Measurements from ENCODE around the gene DIPK1B. TPM values are rescaled to one million over a fixed set of nuclear protein-coding genes. Genes with fewer than 3 reads are reported as not detected.
A peak's percentile ranks its signal among the peaks of the same experiment; 100 is the strongest.
"Not testable (repeated sequence)": the region's sequence is repeated elsewhere in the genome, so short reads cannot be mapped to it uniquely, and the experiment has no call there.

Gene DIPK1B
- total RNA-seq, 2 experiments from 2014 or later, result 0.21 to 0.25 TPM

DNA sequence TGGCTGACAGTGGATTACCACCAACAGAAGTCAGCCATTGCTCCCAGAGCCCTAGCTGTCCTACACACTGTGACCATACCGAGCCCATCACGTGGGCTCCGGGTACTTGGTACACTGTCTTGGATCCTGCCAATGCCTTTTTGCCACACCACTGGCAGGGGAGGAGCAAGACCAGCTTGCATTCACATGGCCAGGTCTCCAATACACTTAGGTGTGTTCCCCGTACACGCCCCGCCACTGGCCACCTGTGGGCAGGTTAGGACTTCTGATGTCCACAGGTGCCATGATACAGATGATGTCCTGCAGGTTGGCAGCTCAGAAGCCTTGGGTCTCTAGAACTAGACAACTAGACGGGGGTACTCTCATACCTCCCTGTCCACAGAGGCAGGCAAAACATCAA is 5.4 kb upstream of the DIPK1B start:
- ATAC-seq (no peak), DNase-seq (no peak)
- Mint-ChIP-seq H3K27me3 (peaks cover 22% of the 10 kb centered on the region), H3K9me3 (ENCODE audit: low read depth) (no peaks in the 10 kb centered on the region), H3K4me3 (no peak overlapping the region), H3K4me1 (peaks cover 5% of the 10 kb centered on the region), H3K27ac (no peak overlapping the region), H3K36me3 (ENCODE audit: low read depth) (no peaks in the 10 kb centered on the region)
- intact Hi-C loops (cut with DNase I, micrococcal nuclease), result no loop called here
- ChIA-PET POLR2A (interaction anchor here (0.6 kb wide), 1 partner anchor 71 kb away, joined by 3 read pairs; no protein-coding TSS in a partner anchor), CTCF (interaction anchor here (0.7 kb wide), 1 partner anchor 26 kb away, joined by 4 read pairs; no protein-coding TSS in a partner anchor)

DNA sequence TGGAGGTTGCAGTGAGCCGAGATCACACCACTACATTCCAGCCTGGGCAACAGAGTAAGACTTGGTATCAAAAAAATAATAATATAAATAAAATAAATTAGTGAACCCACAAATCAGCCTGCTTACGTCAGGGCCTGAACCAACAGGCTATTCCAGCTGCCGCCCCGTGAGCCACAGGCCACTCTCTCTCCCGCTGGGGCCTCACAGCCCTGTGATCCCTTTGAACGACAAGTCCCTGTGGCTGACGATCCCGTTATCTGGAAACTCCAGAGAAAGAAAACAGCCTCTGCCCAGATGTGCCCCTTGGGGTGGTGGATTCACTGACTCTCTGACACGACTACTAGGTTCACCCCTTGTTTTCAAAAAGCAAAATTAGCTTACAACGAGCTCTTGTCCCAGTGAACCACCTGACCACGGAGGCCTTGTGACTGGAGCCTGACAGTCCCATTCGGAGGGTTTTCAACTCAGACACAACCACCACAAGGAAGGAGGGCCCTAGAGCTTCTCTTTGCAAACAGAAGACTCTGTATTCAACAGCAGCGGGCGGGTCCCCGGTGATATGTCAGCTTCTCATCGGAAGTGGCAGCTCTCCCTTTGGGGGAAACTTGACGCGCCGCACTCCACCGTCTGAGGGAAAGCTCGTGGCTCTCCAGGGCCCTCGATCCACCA is 4.4 kb upstream of the DIPK1B start:
- POLR2A ChIA-PET, result interaction anchor here (0.6 kb wide), 1 partner anchor 70 kb away, joined by 3 read pairs; no protein-coding TSS in a partner anchor
- no peaks in the 10 kb centered on the region for H3K36me3 Mint-ChIP-seq (ENCODE audit: low read depth)
- intact Hi-C loops (cut with DNase I, micrococcal nuclease), result no loop called here
- peaks cover 2% of the 10 kb centered on the region for H3K4me1 Mint-ChIP-seq
- no peaks in the 10 kb centered on the region for H3K9me3 Mint-ChIP-seq (ENCODE audit: low read depth)
- CTCF ChIA-PET, result interaction anchor here (1.0 kb wide), 1 partner anchor 22 kb away, joined by 3 read pairs; no protein-coding TSS in a partner anchor
- no peak for DNase-seq
- no peak for ATAC-seq
- peaks cover 20% of the 10 kb centered on the region for H3K27me3 Mint-ChIP-seq
- H3K4me3 Mint-ChIP-seq, result no peak overlapping the region
- H3K27ac Mint-ChIP-seq, result no peak overlapping the region

DNA sequence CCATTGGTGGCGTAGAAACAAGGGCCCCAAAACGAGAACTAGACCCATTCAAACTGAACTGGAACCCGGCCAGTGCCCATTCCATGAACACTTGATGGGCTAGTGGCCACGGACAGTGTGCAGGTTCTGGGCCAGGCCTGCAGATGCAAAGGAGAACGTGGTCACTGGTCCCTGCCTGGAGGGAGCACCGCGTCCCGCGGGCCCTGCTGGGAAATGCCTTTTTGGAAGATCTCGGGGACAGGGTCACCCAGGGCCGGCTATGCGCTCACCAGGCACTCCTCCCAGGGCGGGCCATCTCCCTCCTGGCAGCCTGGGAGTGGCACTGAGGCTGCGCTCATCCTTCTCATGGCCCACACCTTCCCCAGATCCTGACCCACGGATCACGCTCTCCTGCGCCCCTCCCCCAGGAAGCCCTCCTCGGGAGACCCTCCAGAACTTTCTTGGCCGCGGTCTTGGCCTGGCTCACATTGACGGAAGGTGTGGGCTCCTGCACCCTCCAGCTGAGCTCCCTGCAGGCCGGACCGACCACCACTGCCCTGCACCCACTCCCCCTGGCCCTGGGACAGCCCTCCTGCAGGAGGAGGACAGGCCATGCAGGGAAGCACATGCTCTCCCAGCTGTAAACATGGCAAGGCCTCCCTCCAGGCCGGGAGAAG is 2.8 kb upstream of the DIPK1B start:
- H3K27me3 Mint-ChIP-seq, result peaks cover 30% of the 10 kb centered on the region
- intact Hi-C loops (cut with DNase I, micrococcal nuclease), result no loop called here
- H3K4me1 Mint-ChIP-seq, result peaks cover 2% of the 10 kb centered on the region
- DNase-seq (no peak), ATAC-seq (no peak)
- POLR2A ChIA-PET, result no interaction called here
- H3K9me3 Mint-ChIP-seq (ENCODE audit: low read depth), result no peaks in the 10 kb centered on the region
- CTCF ChIA-PET, result interaction anchor here (0.6 kb wide), 1 partner anchor 319 kb away, joined by 3 read pairs; no protein-coding TSS in a partner anchor
- no peak overlapping the region for H3K27ac Mint-ChIP-seq
- H3K36me3 Mint-ChIP-seq (ENCODE audit: low read depth), result no peaks in the 10 kb centered on the region
- H3K4me3 Mint-ChIP-seq, result no peak overlapping the region

GRCh38 chr9:136710543-136710942 is 1.8 kb upstream of the DIPK1B start:
- Mint-ChIP-seq H3K4me1 (peaks cover 2% of the 10 kb centered on the region), H3K9me3 (ENCODE audit: low read depth) (no peaks in the 10 kb centered on the region), H3K27ac (no peak overlapping the region), H3K27me3 (peaks cover 28% of the 10 kb centered on the region), H3K36me3 (ENCODE audit: low read depth) (no peaks in the 10 kb centered on the region), H3K4me3 (no peak overlapping the region)
- ChIA-PET POLR2A (no interaction called here), CTCF (no interaction called here)
- intact Hi-C loops (cut with DNase I, micrococcal nuclease), result no loop called here
- DNase-seq, result no peak
- ATAC-seq, result no peak

DNA sequence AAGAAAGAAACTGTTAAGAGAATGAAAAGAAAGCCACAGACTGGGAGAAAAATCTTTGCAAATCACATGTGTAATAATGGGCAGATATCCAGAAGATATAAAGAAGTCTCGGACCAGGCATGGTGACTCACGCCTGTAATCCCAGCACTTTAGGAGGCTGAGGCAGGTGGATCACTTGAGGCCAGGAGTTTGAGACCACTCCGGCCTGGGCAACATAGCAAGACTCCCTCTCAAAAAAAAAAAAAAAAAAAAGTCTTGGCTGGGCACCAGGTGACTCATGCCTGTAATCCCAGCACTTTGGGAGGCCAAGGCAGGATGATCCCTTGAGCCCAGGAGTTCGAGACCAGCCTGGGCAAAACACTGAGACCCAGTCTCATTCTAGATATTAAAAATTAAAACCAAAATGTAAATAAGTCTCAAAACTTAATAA is 1.1 kb upstream of the DIPK1B start:
- POLR2A ChIA-PET; H3K4me1 Mint-ChIP-seq; DNase-seq; CTCF ChIA-PET; H3K36me3 Mint-ChIP-seq (ENCODE audit: low read depth); H3K9me3 Mint-ChIP-seq (ENCODE audit: low read depth); H3K27ac Mint-ChIP-seq; ATAC-seq; intact Hi-C loops (cut with DNase I, micrococcal nuclease): not testable (repeated sequence)
- Mint-ChIP-seq H3K27me3 (peaks cover 27% of the 10 kb centered on the region), H3K4me3 (peak overlapping the region; percentile 14)

DNA sequence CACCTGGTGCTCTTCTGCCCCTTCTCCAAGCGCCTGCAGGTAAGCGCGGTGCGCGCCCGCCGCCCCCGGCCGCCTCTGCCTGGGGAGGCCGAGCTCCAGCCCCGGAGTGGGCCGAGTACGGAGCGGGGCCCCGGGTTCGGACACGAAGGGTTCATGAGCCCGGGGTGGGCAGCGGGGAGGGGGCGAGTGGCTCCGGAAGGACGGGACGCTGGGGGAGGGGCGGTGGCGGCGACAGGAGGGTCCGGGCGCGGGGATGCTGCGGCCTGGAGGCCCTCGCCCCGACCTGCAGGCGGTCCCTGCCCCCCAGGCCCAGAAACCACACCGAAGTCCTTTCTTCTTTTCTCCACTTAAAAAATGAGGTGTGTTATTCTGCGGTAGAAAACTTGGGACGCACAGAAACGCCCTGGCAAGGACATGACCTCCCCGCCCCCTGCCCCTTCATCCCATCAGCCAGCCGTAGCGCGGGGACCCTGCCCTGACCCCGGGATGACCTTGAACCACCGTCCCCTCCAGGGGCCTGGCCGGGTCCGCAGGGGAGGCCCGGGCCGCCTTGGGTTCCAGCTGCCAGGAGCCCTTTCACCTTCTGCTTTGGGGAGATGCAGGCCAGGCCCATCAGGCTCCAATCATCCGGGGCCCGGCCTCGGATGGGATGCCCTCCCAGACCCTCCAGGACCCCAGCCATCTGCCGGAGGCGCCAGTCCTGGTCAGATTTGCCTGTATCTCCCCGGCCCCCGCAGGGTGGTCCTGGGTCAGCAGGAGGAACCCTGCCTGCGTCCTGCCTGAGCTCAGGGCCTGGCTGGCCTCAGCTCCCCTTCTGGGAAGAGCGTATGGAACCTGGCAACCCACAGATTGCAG is 545 bp downstream of the DIPK1B start:
- ChIA-PET CTCF (no interaction called here), POLR2A (interaction anchor here (1.1 kb wide), 1 partner anchor 15 kb away, joined by 3 read pairs; no protein-coding TSS in a partner anchor)
- DNase-seq, result no peak
- no peak overlapping the region for H3K27ac Mint-ChIP-seq
- peaks cover 27% of the 10 kb centered on the region for H3K27me3 Mint-ChIP-seq
- H3K4me3 Mint-ChIP-seq, result no peak overlapping the region
- peaks cover 2% of the 10 kb centered on the region for H3K4me1 Mint-ChIP-seq
- intact Hi-C loops (cut with DNase I, micrococcal nuclease), result no loop called here
- no peak for ATAC-seq
- H3K9me3 Mint-ChIP-seq (ENCODE audit: low read depth), result no peaks in the 10 kb centered on the region
- H3K36me3 Mint-ChIP-seq (ENCODE audit: low read depth), result no peaks in the 10 kb centered on the region

DNA sequence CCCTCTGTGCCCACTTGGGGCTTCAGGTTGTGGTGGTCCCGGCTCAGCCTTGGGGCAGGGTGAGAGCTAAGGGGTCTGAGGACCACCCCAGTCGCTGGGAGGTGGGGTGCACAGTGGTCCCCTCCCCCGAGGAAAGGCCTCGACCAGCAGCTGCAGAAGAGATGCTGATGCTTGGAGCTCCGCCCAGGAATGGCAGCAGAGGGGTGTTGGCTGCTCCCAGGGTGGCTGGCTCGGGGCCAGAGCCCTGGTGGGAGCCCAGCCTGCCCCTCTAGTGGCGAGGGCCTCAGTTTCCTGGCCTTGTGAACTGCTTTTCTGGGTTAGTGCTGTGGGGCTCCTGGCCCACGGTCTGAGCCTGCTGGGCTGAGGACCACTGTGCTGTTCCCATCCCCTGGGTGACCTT is 1.2 kb downstream of the DIPK1B start:
- peaks cover 27% of the 10 kb centered on the region for H3K27me3 Mint-ChIP-seq
- no peak for DNase-seq
- no peak for ATAC-seq
- ChIA-PET POLR2A (interaction anchor here (0.9 to 1.1 kb wide), 2 partner anchors 13 to 15 kb away, joined by 3 read pairs; no protein-coding TSS in a partner anchor), CTCF (interaction anchor here (0.7 kb wide), 1 partner anchor 322 kb away, joined by 3 read pairs; no protein-coding TSS in a partner anchor)
- no peak overlapping the region for H3K4me3 Mint-ChIP-seq
- no peak overlapping the region for H3K27ac Mint-ChIP-seq
- peaks cover 2% of the 10 kb centered on the region for H3K4me1 Mint-ChIP-seq
- no peaks in the 10 kb centered on the region for H3K9me3 Mint-ChIP-seq (ENCODE audit: low read depth)
- intact Hi-C loops (cut with DNase I, micrococcal nuclease), result no loop called here
- H3K36me3 Mint-ChIP-seq (ENCODE audit: low read depth), result no peaks in the 10 kb centered on the region

- intact Hi-C loops (cut with DNase I, micrococcal nuclease), result no loop called here
- ChIA-PET CTCF (interaction anchor here (0.7 kb wide), 1 partner anchor 321 kb away, joined by 3 read pairs; no protein-coding TSS in a partner anchor), POLR2A (interaction anchor here (0.9 kb wide), 1 partner anchor 12 kb away, joined by 3 read pairs; no protein-coding TSS in a partner anchor)
- H3K4me3 Mint-ChIP-seq, result no peak overlapping the region
- H3K4me1 Mint-ChIP-seq, result peaks cover 2% of the 10 kb centered on the region
- no peak overlapping the region for H3K27ac Mint-ChIP-seq
- ATAC-seq (no peak), DNase-seq (no peak)
- H3K27me3 Mint-ChIP-seq, result peaks cover 25% of the 10 kb centered on the region
- no peaks in the 10 kb centered on the region for H3K9me3 Mint-ChIP-seq (ENCODE audit: low read depth)
- no peaks in the 10 kb centered on the region for H3K36me3 Mint-ChIP-seq (ENCODE audit: low read depth)
These were observed 1.9 kb downstream of the DIPK1B start for GRCh38 chr9:136714096-136714892.

DNA sequence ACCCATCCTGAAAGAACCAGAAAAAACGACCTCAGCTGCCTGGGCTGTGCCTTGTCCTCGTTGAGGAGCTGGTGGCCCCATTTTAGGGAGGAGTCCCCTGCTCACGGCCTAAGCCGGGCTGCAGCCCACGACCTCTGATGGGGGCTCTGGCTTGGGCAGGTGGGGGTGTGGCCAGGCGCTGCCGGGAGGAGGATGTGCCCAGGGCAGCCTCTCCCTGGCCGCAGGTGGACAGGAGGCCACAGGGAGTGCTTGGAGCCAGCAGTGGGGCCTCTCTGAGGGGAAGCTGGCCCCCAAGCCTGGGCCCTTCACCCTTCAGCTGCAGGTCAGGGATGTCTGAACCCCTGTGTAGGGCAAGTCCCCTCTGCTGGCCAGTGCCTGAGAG is 2.5 kb downstream of the DIPK1B start:
- Mint-ChIP-seq H3K9me3 (ENCODE audit: low read depth) (no peaks in the 10 kb centered on the region), H3K4me3 (no peak overlapping the region), H3K27ac (no peak overlapping the region), H3K4me1 (peaks cover 2% of the 10 kb centered on the region), H3K27me3 (peaks cover 25% of the 10 kb centered on the region), H3K36me3 (ENCODE audit: low read depth) (no peaks in the 10 kb centered on the region)
- DNase-seq, result no peak
- no peak for ATAC-seq
- ChIA-PET POLR2A (interaction anchor here (1.4 kb wide), 1 partner anchor 12 kb away, joined by 3 read pairs; no protein-coding TSS in a partner anchor), CTCF (no interaction called here)
- intact Hi-C loops (cut with DNase I, micrococcal nuclease), result no loop called here

DNA sequence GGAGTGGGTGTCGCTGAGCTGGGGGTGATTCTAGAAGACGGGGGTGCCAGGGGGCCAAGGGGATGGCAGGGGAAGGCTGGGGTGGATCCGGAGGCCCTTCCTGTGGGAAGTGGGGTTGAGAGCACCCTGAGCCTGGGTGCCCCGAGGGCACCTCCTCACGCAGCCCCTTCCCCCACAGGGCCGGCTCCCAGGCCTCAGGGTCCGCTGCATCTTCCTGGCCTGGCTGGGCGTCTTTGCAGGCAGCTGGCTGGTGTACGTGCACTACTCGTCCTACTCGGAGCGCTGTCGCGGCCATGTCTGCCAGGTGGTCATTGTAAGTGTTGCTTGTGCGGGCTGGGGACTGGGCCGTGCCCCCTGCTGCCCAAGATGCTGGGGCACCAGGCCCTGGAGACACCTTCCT is 5.0 kb downstream of the DIPK1B start:
- H3K4me1 Mint-ChIP-seq, result no peaks in the 10 kb centered on the region
- peaks cover 3% of the 10 kb centered on the region for H3K36me3 Mint-ChIP-seq (ENCODE audit: low read depth)
- POLR2A ChIA-PET, result no interaction called here

More for the DNA sequence above, 5.0 kb downstream of the DIPK1B start:
- intact Hi-C loops (cut with DNase I, micrococcal nuclease), result no loop called here
- no peak overlapping the region for H3K4me3 Mint-ChIP-seq
- H3K9me3 Mint-ChIP-seq (ENCODE audit: low read depth), result no peaks in the 10 kb centered on the region
- CTCF ChIA-PET, result interaction anchor here (1.2 kb wide), 1 partner anchor 45 kb away, joined by 5 read pairs; no protein-coding TSS in a partner anchor
- ATAC-seq (no peak), DNase-seq (no peak)
- H3K27me3 Mint-ChIP-seq, result peaks cover 14% of the 10 kb centered on the region
- no peak overlapping the region for H3K27ac Mint-ChIP-seq

All from activated CD4-positive, alpha-beta T cell treated with anti-CD3 and anti-CD28 coated beads for 36 hours (primary cell).